ENCODE results near the gene SLC27A2. TPM values are rescaled to one million over a fixed set of nuclear protein-coding genes. Genes with fewer than 3 reads are reported as not detected.

Gene SLC27A2
- total and polyA plus RNA-seq, 10 of the 15 experiments (the other 5 are each of a cell fraction or from before 2014, with no cell fraction given): 0.22 to 1.2 (median 0.69) TPM; not detected in 1

GRCh38 chr15:50184863-50185504 is 3.0 kb downstream of the SLC27A2 start:
- no TSS peak for BruUV-seq (replicated peaks)
- TF ChIP-seq LARP7 (IDR thresholded peaks at IDR 0.05) (no peak), PKNOX1 (IDR thresholded peaks at IDR 0.05) (no peak)
- no peak overlapping the region for H3K4me3 ChIP-seq
- H3K9me3 ChIP-seq (replicated peaks; ENCODE audit: control insufficient read depth, insufficient read depth, low read length): no peaks in the 10 kb centered on the region
- H3K79me2 ChIP-seq (ENCODE audit: control insufficient read depth, insufficient read depth, low read length): no peaks in the 10 kb centered on the region
- ATAC-seq: no peak
- POLR2A ChIA-PET: interaction anchor here (0.6 kb wide), 1 partner anchor 160 kb away, joined by 3 read pairs; no protein-coding TSS in a partner anchor
- DNase-seq (ENCODE audit: low read depth, low spot score): no peak
- no peaks in the 10 kb centered on the region for H3K36me3 ChIP-seq (ENCODE audit: control insufficient read depth in 2 of 2, insufficient read depth in 2 of 2, low read length in 1 of 2)
- FAIRE-seq: no peak
- no peak overlapping the region for H3K27ac ChIP-seq (ENCODE audit: control insufficient read depth, insufficient read depth)
- in situ Hi-C loops (cut with MboI): no loop called here
- no peak overlapping the region for H3K9ac ChIP-seq (ENCODE audit: control insufficient read depth, insufficient read depth, low read length)
- intact Hi-C loops (cut with micrococcal nuclease; ENCODE audit: unreplicated experiment): loop anchor here (10.0 kb wide), 1 partner anchor 130 kb away; no protein-coding TSS in a partner anchor
- H2AFZ ChIP-seq (ENCODE audit: control insufficient read depth, low read depth, low read length): no peak overlapping the region
- H4K20me1 ChIP-seq (ENCODE audit: control insufficient read depth, insufficient read depth): no peaks in the 10 kb centered on the region
- SMC1A ChIA-PET (ENCODE audit: uncharacterized antibody, unreplicated experiment): interaction anchor here (0.5 to 1.2 kb wide), 3 partner anchors 11 to 126 kb away, joined by 3 read pairs; no protein-coding TSS in a partner anchor
- H3K4me2 ChIP-seq (ENCODE audit: control insufficient read depth, insufficient read depth): no peak overlapping the region
- H3K27me3 ChIP-seq (replicated peaks in 1 of 2; ENCODE audit: control insufficient read depth in 2 of 2, insufficient read depth in 2 of 2, low read length in 1 of 2): 0 out of 4 replicates have a peak, but pooled peaks cover 0 to 4% of the 10 kb centered on the region in 2 experiments
- RAD21 ChIA-PET (ENCODE audit: unreplicated experiment): interaction anchor here (0.6 to 4.2 kb wide), 2 partner anchors 83 to 130 kb away, joined by 3 to 15 read pairs; no protein-coding TSS in a partner anchor
- CTCF ChIA-PET: interaction anchor here (0.8 to 1.2 kb wide), 3 partner anchors 128 to 182 kb away, joined by 3 to 4 read pairs (median 3); no protein-coding TSS in a partner anchor
- 16% methylated on average over 3 of the region's 3 CpGs for WGBS (ENCODE audit: insufficient coverage, insufficient replicate concordance, low lambda C conversion rate, missing lambda C conversion rate)
- peaks cover 7% of the 10 kb centered on the region for H3K4me1 ChIP-seq (ENCODE audit: control insufficient read depth, insufficient read depth, low read length)

GRCh38 chr15:50186090-50186489 is 4.1 kb downstream of the SLC27A2 start:
- FAIRE-seq (no peak), ATAC-seq (no peak), DNase-seq (ENCODE audit: low read depth, low spot score) (no peak)
- CTCF ChIA-PET: interaction anchor here (0.6 to 2.2 kb wide), 3 partner anchors 130 to 1017 kb away, joined by 3 to 9 read pairs (median 3); no protein-coding TSS in a partner anchor
- H3K27me3 ChIP-seq (replicated peaks in 1 of 2; ENCODE audit: control insufficient read depth in 2 of 2, insufficient read depth in 2 of 2, low read length in 1 of 2): 0 out of 4 replicates have a peak, but pooled peaks cover 0 to 4% of the 10 kb centered on the region in 2 experiments
- H3K36me3 ChIP-seq (ENCODE audit: control insufficient read depth in 2 of 2, insufficient read depth in 2 of 2, low read length in 1 of 2): no peaks in the 10 kb centered on the region
- POLR2A ChIA-PET: interaction anchor here (0.6 kb wide), 1 partner anchor 472 kb away, joined by 4 read pairs; no protein-coding TSS in a partner anchor
- H4K20me1 ChIP-seq (ENCODE audit: control insufficient read depth, insufficient read depth): no peaks in the 10 kb centered on the region
- WGBS (ENCODE audit: insufficient coverage, insufficient replicate concordance, low lambda C conversion rate, missing lambda C conversion rate): 73% methylated on average over 4 of the region's 4 CpGs
- intact Hi-C loops (cut with micrococcal nuclease; ENCODE audit: unreplicated experiment) (loop anchor here (10.0 kb wide), 1 partner anchor 129 kb away; no protein-coding TSS in a partner anchor), in situ Hi-C loops (cut with MboI) (no loop called here)
- no peak overlapping the region for H3K9ac ChIP-seq (ENCODE audit: control insufficient read depth, insufficient read depth, low read length)
- no peak overlapping the region for H3K4me2 ChIP-seq (ENCODE audit: control insufficient read depth, insufficient read depth)
- peaks cover 7% of the 10 kb centered on the region for H3K4me1 ChIP-seq (ENCODE audit: control insufficient read depth, insufficient read depth, low read length)
- no peak overlapping the region for H3K27ac ChIP-seq (ENCODE audit: control insufficient read depth, insufficient read depth)
- H3K79me2 ChIP-seq (ENCODE audit: control insufficient read depth, insufficient read depth, low read length): no peaks in the 10 kb centered on the region
- TF ChIP-seq ELK1 (IDR thresholded peaks at IDR 0.05; ENCODE audit: low read depth, low read length) (no peak), ATF7 (IDR thresholded peaks at IDR 0.05; ENCODE audit: low read depth) (no peak), RFX5 (IDR thresholded peaks at IDR 0.05; ENCODE audit: low read depth, low read length) (no peak), ZNF217 (IDR thresholded peaks at IDR 0.05) (no peak), MAX (IDR thresholded peaks at IDR 0.05; ENCODE audit: low read depth, low read length) (no peak), TARDBP (IDR thresholded peaks at IDR 0.05; ENCODE audit: borderline replicate concordance) (no peak), SMAD1 (IDR thresholded peaks at IDR 0.05; ENCODE audit: low read depth, partially characterized antibody) (no peak)
- BruUV-seq (replicated peaks): no TSS peak
- H2AFZ ChIP-seq (ENCODE audit: control insufficient read depth, low read depth, low read length): no peak overlapping the region
- H3K9me3 ChIP-seq (replicated peaks; ENCODE audit: control insufficient read depth, insufficient read depth, low read length): no peaks in the 10 kb centered on the region
- RAD21 ChIA-PET (ENCODE audit: unreplicated experiment): interaction anchor here (1.4 kb wide), 1 partner anchor 130 kb away, joined by 4 read pairs; no protein-coding TSS in a partner anchor
- H3K4me3 ChIP-seq: no peak overlapping the region
- SMC1A ChIA-PET (ENCODE audit: uncharacterized antibody, unreplicated experiment): interaction anchor here (0.6 to 1.2 kb wide), 4 partner anchors 31 to 127 kb away, joined by 3 read pairs; no protein-coding TSS in a partner anchor

All from GM12878 (cell line).